Measurements from ENCODE around the gene ITSN2.
"Not testable (repeated sequence)": the region's sequence is repeated elsewhere in the genome, so short reads cannot be mapped to it uniquely, and the experiment has no call there.

ITSN2 gene

GRCh38 chr2:24363301-24363700, 3.0 kb upstream of the ITSN2 start:
- no peak for DNase-seq (ENCODE audit: low spot score)

GRCh38 chr2:24362253-24362652, 1.9 kb upstream of the ITSN2 start:
- no peak for DNase-seq (ENCODE audit: low spot score)

GRCh38 chr2:24360963-24361330, 611 bp upstream of the ITSN2 start:
- no peak for DNase-seq (ENCODE audit: low spot score)

- DNase-seq (ENCODE audit: low spot score) = no peak
Measured at GRCh38 chr2:24359129-24360049, 947 bp downstream of the ITSN2 start.

GRCh38 chr2:24357767-24358166, 2.6 kb downstream of the ITSN2 start:
- not testable (repeated sequence) for DNase-seq (ENCODE audit: low spot score)

DNA sequence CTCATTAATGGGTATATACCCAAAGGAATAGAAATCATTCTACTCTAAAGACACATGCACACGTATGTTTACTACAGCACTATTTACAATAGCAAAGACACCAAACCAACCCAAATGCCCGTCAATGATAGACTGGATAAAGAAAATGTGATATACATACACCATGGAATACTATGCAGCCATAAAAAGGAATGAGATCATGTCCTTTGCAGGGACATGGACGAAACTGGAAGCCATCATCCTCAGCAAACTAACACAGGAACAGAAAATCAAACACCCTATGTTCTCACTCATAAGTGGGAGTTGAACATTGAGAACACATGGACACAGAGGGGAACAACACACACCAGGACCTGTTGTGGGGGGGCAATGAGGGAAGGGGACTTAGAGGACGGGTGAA, 3.2 kb downstream of the ITSN2 start:
- not testable (repeated sequence) for DNase-seq (ENCODE audit: low spot score)

DNA sequence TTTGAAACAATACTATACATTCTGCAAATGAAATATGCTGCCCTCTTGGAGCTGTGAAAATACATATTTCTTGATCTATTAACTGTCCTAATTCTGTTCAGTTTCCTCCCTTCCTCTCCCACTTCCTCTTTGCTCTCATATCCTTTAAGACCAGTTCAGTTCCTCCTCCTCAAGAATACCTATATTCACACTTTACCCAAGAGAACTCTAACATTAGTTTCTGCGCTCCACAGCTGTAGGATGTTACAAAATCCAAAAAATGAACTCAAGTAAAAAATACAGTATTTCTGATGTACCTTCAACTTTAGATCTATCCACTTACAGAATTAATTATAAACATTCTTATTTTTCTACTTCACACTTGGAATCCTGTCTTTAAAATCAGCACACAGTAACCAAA, 5.4 kb downstream of the ITSN2 start:
- DNase-seq (ENCODE audit: low spot score) = no peak

- DNase-seq (ENCODE audit: low spot score) = no peak
Measured at GRCh38 chr2:24354395-24354794, 5.9 kb downstream of the ITSN2 start.

- no peak for DNase-seq (ENCODE audit: low spot score)
Measured at GRCh38 chr2:24353973-24354372, 6.4 kb downstream of the ITSN2 start.

- DNase-seq (ENCODE audit: low spot score) = no peak
Measured at GRCh38 chr2:24353364-24353763, 7.0 kb downstream of the ITSN2 start.

- no peak for DNase-seq (ENCODE audit: low spot score)
Measured at GRCh38 chr2:24352664-24353063, 7.7 kb downstream of the ITSN2 start.

DNA sequence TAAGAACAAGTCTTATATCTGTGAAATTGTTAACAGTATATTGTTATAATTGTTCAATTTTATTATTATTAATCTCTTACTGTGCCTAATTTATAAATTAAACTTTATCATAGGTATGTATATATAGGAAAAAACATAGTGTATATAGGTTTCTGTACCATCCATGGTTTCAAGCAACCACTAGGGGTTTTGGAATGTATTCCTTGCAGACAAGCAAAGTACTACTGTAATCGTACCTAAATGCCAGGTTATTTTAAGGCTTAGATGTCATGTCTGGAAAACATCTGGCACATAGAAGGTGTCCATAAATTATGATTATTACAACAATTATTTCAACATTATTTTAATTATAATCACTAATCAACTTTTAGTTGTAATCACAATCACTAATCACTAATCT, 8.4 kb downstream of the ITSN2 start:
- no peak for DNase-seq (ENCODE audit: low spot score)

GRCh38 chr2:24351627-24351938, 8.8 kb downstream of the ITSN2 start:
- no peak for DNase-seq (ENCODE audit: low spot score)

GRCh38 chr2:24350826-24351626, 9.3 kb downstream of the ITSN2 start:
- DNase-seq (ENCODE audit: low spot score) = no peak

- no peak for DNase-seq (ENCODE audit: low spot score)
Measured at GRCh38 chr2:24349097-24349496, 11.2 kb downstream of the ITSN2 start.

- no peak for DNase-seq (ENCODE audit: low spot score)
Measured at GRCh38 chr2:24345937-24346336, 14.4 kb downstream of the ITSN2 start.

- no peak for DNase-seq (ENCODE audit: low spot score)
Measured at GRCh38 chr2:24343225-24343882, 17.0 kb downstream of the ITSN2 start.

- no peak for DNase-seq (ENCODE audit: low spot score)
Measured at GRCh38 chr2:24342110-24342910, 18.0 kb downstream of the ITSN2 start.

DNA sequence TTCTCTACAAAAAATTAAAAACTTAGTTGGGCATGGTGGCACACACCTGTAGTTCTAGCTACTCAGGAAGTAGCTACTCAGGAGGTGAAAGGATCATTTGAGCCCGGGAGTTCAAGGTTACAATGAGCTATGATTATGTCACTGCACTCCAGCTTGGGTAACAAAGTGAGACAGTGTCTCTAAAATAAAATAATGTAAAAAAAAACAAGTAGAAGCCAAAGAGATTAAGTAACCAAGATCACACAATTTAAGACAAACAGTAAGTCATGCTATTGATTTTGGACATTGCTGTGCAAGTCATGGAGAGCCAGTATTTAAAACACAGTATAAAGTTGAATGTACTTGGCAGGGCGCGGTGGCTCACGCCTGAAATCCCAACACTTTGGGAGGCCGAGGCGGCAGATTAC, 20.5 kb downstream of the ITSN2 start:
- DNase-seq (ENCODE audit: low spot score) = no peak

GRCh38 chr2:24339098-24339497, 21.2 kb downstream of the ITSN2 start:
- not testable (repeated sequence) for DNase-seq (ENCODE audit: low spot score)

DNA sequence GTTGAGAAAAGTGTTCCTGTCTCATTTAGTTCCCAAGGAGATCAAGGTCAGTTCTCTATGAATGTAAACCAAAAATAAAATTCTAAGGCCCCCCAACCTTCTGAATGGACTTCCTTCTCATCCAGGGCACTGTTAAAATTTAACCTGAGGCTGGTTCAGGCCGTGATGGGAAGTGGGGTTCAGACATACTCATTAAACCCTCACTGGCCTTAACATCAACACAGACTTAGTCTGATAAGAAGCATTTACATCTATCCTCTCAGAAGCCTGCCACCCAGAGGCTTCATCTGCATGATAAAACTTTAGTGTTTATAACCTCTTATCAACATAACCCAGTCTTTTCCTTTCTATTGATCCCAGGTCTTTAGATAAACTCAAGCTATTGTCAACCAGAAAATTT, 22.4 kb downstream of the ITSN2 start:
- DNase-seq (ENCODE audit: low spot score) = no peak

- no peak for DNase-seq (ENCODE audit: low spot score)
Measured at GRCh38 chr2:24336811-24337210, 23.5 kb downstream of the ITSN2 start.
